HUES48 (cell line): ENCODE results near the gene PTPRN2.

Source experiments
- H3K27ac ChIP-seq: one replicate; pipeline ENCODE4 v1.7.0; 2013; ENCODE audit warnings: low read depth, low read length, inconsistent platforms
- H3K27me3 ChIP-seq: 2 replicates; pipeline ENCODE4 v1.6.1; 2013; ENCODE audit warnings: mild to moderate bottlenecking, low read length; ENCODE audit not compliant: control insufficient read depth, insufficient read depth
- H3K36me3 ChIP-seq: 2 replicates; pipeline ENCODE4 v1.6.1; 2013; ENCODE audit warnings: low read length; ENCODE audit not compliant: control insufficient read depth, insufficient read depth
- H3K4me1 ChIP-seq: 2 replicates; pipeline ENCODE4 v1.6.1; 2013; ENCODE audit warnings: mild to moderate bottlenecking, low read length; ENCODE audit not compliant: control insufficient read depth, insufficient read depth
- H3K4me3 ChIP-seq: 2 replicates; pipeline ENCODE4 v1.5.1; 2013; ENCODE audit warnings: mild to moderate bottlenecking, low read depth, low read length
- H3K9ac ChIP-seq: 2 replicates; pipeline ENCODE4 v1.6.1; 2013; ENCODE audit warnings: mild to moderate bottlenecking, low read depth, low read length, moderate library complexity
- H3K9me3 ChIP-seq: 2 replicates; pipeline ENCODE4 v1.6.1; 2013; ENCODE audit warnings: low read length; ENCODE audit not compliant: control insufficient read depth, insufficient read depth

The PTPRN2 gene

GRCh38 chr7:157884461-157885062 is 703.1 kb downstream of the PTPRN2 start:
- Histone ChIP-seq H3K4me3 (no peak overlapping the region), H3K9me3 (peaks cover 41% of the 10 kb centered on the region), H3K27ac (no peak overlapping the region), H3K27me3 (no peaks in the 10 kb centered on the region), H3K9ac (no peak overlapping the region), H3K4me1 (no peaks in the 10 kb centered on the region), H3K36me3 (no peaks in the 10 kb centered on the region)

GRCh38 chr7:157881048-157881771 is 706.4 kb downstream of the PTPRN2 start:
- Histone ChIP-seq H3K27me3 (no peaks in the 10 kb centered on the region), H3K27ac (no peak overlapping the region), H3K9ac (no peak overlapping the region), H3K4me1 (no peaks in the 10 kb centered on the region), H3K9me3 (peaks cover 41% of the 10 kb centered on the region), H3K4me3 (no peak overlapping the region), H3K36me3 (no peaks in the 10 kb centered on the region)

- Histone ChIP-seq H3K9ac (no peak overlapping the region), H3K27me3 (no peaks in the 10 kb centered on the region), H3K4me3 (no peak overlapping the region), H3K9me3 (peaks cover 37% of the 10 kb centered on the region), H3K27ac (no peak overlapping the region), H3K4me1 (no peaks in the 10 kb centered on the region), H3K36me3 (no peaks in the 10 kb centered on the region)
These were observed 708.2 kb downstream of the PTPRN2 start for GRCh38 chr7:157879391-157879790.

- no peaks in the 10 kb centered on the region for H3K27me3 ChIP-seq
- H3K4me3 ChIP-seq: no peak overlapping the region
- no peaks in the 10 kb centered on the region for H3K36me3 ChIP-seq
- peaks cover 19% of the 10 kb centered on the region for H3K9me3 ChIP-seq
- no peaks in the 10 kb centered on the region for H3K4me1 ChIP-seq
- H3K9ac ChIP-seq: no peak overlapping the region
- no peak overlapping the region for H3K27ac ChIP-seq
These were observed 710.1 kb downstream of the PTPRN2 start for GRCh38 chr7:157877298-157878090.

GRCh38 chr7:157876469-157877285 is 710.9 kb downstream of the PTPRN2 start:
- Histone ChIP-seq H3K36me3 (no peaks in the 10 kb centered on the region), H3K9ac (no peak overlapping the region), H3K27me3 (no peaks in the 10 kb centered on the region), H3K4me1 (no peaks in the 10 kb centered on the region), H3K4me3 (no peak overlapping the region), H3K27ac (no peak overlapping the region), H3K9me3 (peaks cover 12% of the 10 kb centered on the region)

- Histone ChIP-seq H3K4me1 (no peaks in the 10 kb centered on the region), H3K4me3 (no peak overlapping the region), H3K36me3 (no peaks in the 10 kb centered on the region), H3K27me3 (no peaks in the 10 kb centered on the region), H3K27ac (no peak overlapping the region), H3K9me3 (peaks cover 5% of the 10 kb centered on the region; the same call in 1 of the 2 replicates), H3K9ac (no peak overlapping the region)
These were observed 712.1 kb downstream of the PTPRN2 start for GRCh38 chr7:157875230-157876179.

- no peaks in the 10 kb centered on the region; the same call in 1 of the 2 replicates for H3K9me3 ChIP-seq
- H3K27ac ChIP-seq: no peak overlapping the region
These were observed 712.8 kb downstream of the PTPRN2 start for GRCh38 chr7:157874870-157875229.

GRCh38 chr7:157874208-157874816 is 713.3 kb downstream of the PTPRN2 start:
- H3K27me3 ChIP-seq: no peaks in the 10 kb centered on the region
- no peaks in the 10 kb centered on the region for H3K36me3 ChIP-seq
- no peaks in the 10 kb centered on the region; the same call in 1 of the 2 replicates for H3K9me3 ChIP-seq
- H3K27ac ChIP-seq: no peak overlapping the region
- H3K4me1 ChIP-seq: no peaks in the 10 kb centered on the region
- H3K4me3 ChIP-seq: no peak overlapping the region
- no peak overlapping the region for H3K9ac ChIP-seq

More at GRCh38 chr7:157874870-157875229, 712.8 kb downstream of the PTPRN2 start:
- Histone ChIP-seq H3K9ac (no peak overlapping the region), H3K36me3 (no peaks in the 10 kb centered on the region), H3K27me3 (no peaks in the 10 kb centered on the region), H3K4me3 (no peak overlapping the region), H3K4me1 (no peaks in the 10 kb centered on the region)

GRCh38 chr7:157873664-157874063 is 714.0 kb downstream of the PTPRN2 start:
- H3K9me3 ChIP-seq: no peaks in the 10 kb centered on the region
- no peaks in the 10 kb centered on the region for H3K27me3 ChIP-seq
- no peaks in the 10 kb centered on the region for H3K36me3 ChIP-seq
- no peaks in the 10 kb centered on the region for H3K4me1 ChIP-seq
- H3K27ac ChIP-seq: no peak overlapping the region
- no peak overlapping the region for H3K4me3 ChIP-seq
- no peak overlapping the region for H3K9ac ChIP-seq
